Stomach (tissue), 9 donors: ENCODE measurements around the gene TMPRSS15. TPM values are rescaled to one million over a fixed set of nuclear protein-coding genes. Genes with fewer than 3 reads are reported as not detected.

Source experiments
- DNase-seq, 2 donors: peaks; one replicate each; pipeline versions ENCODE4 v3.0.0 to v3.0.0-alpha.2; 2013 to 2019
- H3K27ac ChIP-seq, 5 donors: fragments of 200-600 bp in 4 of 5; sonication (generic) in 4 of 5; one replicate each; pipeline ENCODE4 v1.5.1; 2013 to 2019; ENCODE audit warnings: mild to moderate bottlenecking in 1 of 5, moderate library complexity in 1 of 5
- H3K27me3 ChIP-seq, 3 donors: fragments of 200-600 bp; sonication (generic); one replicate each; pipeline ENCODE4 v1.5.1; 2017 to 2019; ENCODE audit warnings: mixed run types in 1 of 3
- H3K36me3 ChIP-seq, 4 donors: fragments of 200-600 bp; sonication (generic); 1 replicate in 3 of 4; 2 replicates in 1 of 4; pipeline ENCODE4 v1.5.1; 2016 to 2019
- H3K4me1 ChIP-seq, 4 donors: fragments of 200-600 bp; sonication (generic); one replicate each; pipeline ENCODE4 v1.5.1; 2016 to 2019
- H3K4me3 ChIP-seq, 4 donors: fragments of 200-600 bp; sonication (generic) in 3 of 4; one replicate each; pipeline ENCODE4 v1.5.1; 2016 to 2019; ENCODE audit warnings: mild to moderate bottlenecking in 1 of 4
- H3K9me3 ChIP-seq, 4 donors: fragments of 200-600 bp; sonication (generic); one replicate each; pipeline ENCODE4 v1.5.1; 2016 to 2019
- CTCF ChIP-seq, 7 experiments: fragments of 450-650 bp in 4 of 7; fragments of 200-600 bp in 3 of 7; sonication (generic) in 3 of 7; IDR thresholded peaks; one replicate each; pipeline ENCODE4 v1.5.1; 2016 to 2019; ENCODE audit warnings: antibody characterized with exemption in 7 of 7, control low read depth in 2 of 7, mild to moderate bottlenecking in 1 of 7
- EP300 ChIP-seq: sonication (generic); formaldehyde crosslinking; IDR thresholded peaks from one replicate; pipeline ENCODE4 v1.6.1; 2017; ENCODE audit warnings: antibody characterized with exemption
- POLR2A ChIP-seq, 4 donors: fragments of 450-650 bp; IDR thresholded peaks; one replicate each; pipeline ENCODE4 v1.6.1; 2016; ENCODE audit warnings: antibody characterized with exemption in 4 of 4, control low read depth in 2 of 4, mild to moderate bottlenecking in 1 of 4, moderate library complexity in 1 of 4
- POLR2AphosphoS5 ChIP-seq, 3 donors: sonication (generic); formaldehyde crosslinking; IDR thresholded peaks; one replicate each; pipeline ENCODE4 v1.6.1; 2016; ENCODE audit warnings: antibody characterized with exemption in 3 of 3
- WGBS, 5 donors: extraction: QIAGEN DNeasy Blood & Tissue Kit in 3 of 5; methylation state at CpG; one replicate each; pipeline versions ENCODE4 v1.1.5 to v1.1.7; 2013 to 2018; 5-methylcytosine and 5-hydroxymethylcytosine counted together
- intact Hi-C: fragments of 100-400 bp; cut with DNase I; formaldehyde crosslinking; loops from one replicate; pipeline ENCODE4 v1.15.1; 2023; ENCODE audit warnings: low total_unique reads
- polyA plus RNA-seq, 3 donors: library from polyadenylated mRNA; stranded (reverse); fragments of 200-250 nt; gene quantifications; one replicate each; pipeline ENCODE4 v1.2.3, GENCODE V29; 2013
- total RNA-seq, 5 donors: library from RNA; depleted of rRNA; stranded (reverse); fragments of >200 nt; gene quantifications; one replicate each; pipeline versions ENCODE4 v1.1.0 to v1.2.3, GENCODE V29; 2014 to 2016
- donor health status: healthy with polysubstance abuse.
- donor health status: Bipolar disorder and iron deficiency.
- donor health status: healthy.

The TMPRSS15 gene
- total and polyA plus RNA-seq, 8 donors, result not detected

- TF ChIP-seq POLR2AphosphoS5 (IDR thresholded peaks at IDR 0.05) (no peak), CTCF (IDR thresholded peaks at IDR 0.05) (no peak), EP300 (no peak), POLR2A (IDR thresholded peaks at IDR 0.05) (no peak)
- WGBS, 5 donors, result 75 to 88% (median 85%) methylated on average over 4 of the region's 4 CpGs
- intact Hi-C loops, result no loop called here
- Histone ChIP-seq H3K27me3 (no peaks in the 10 kb centered on the region), H3K27ac (no peak overlapping the region), H3K36me3 (no peaks in the 10 kb centered on the region), H3K4me1 (no peaks in the 10 kb centered on the region), H3K4me3 (no peak overlapping the region), H3K9me3 (no peaks in the 10 kb centered on the region)
- DNase-seq, result no peak
Observed at GRCh38 chr21:18273400-18273799, 130.2 kb downstream of the TMPRSS15 start.

DNA sequence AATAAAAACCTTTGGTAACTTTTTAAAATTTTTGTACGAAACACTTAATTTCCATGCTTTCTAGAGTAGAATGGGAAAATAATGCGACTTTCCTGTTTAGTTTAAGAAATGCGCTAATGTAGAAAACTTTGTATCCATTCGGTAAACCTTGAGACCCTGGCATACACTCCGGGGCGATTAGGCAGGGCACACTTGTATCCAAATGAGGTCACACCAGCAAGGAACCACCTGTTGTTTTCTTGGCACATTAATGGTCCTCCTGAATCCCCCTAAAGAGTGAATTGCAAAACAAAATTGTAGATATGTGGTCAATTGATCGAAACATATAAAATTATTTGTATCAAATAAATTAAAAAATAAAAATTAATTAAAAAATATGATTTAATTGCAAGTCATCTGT, 133.7 kb downstream of the TMPRSS15 start:
- 82 to 94% (median 89%) methylated on average over 7 of the region's 7 CpGs for WGBS, 5 donors
- Histone ChIP-seq H3K36me3 (no peaks in the 10 kb centered on the region), H3K27me3 (no peaks in the 10 kb centered on the region), H3K4me3 (no peak overlapping the region), H3K27ac (no peak overlapping the region), H3K4me1 (no peaks in the 10 kb centered on the region), H3K9me3 (no peaks in the 10 kb centered on the region)
- intact Hi-C loops, result no loop called here
- DNase-seq, result no peak
- TF ChIP-seq POLR2A (IDR thresholded peaks at IDR 0.05), result no peak
- TF ChIP-seq CTCF (IDR thresholded peaks at IDR 0.05), result no peak
- no peak for TF ChIP-seq POLR2AphosphoS5 (IDR thresholded peaks at IDR 0.05)
- no peak for TF ChIP-seq EP300

- Histone ChIP-seq H3K9me3 (no peaks in the 10 kb centered on the region), H3K4me3 (no peak overlapping the region), H3K4me1 (no peaks in the 10 kb centered on the region), H3K27ac (no peak overlapping the region), H3K36me3 (no peaks in the 10 kb centered on the region), H3K27me3 (no peaks in the 10 kb centered on the region)
- no peak for DNase-seq
- 75 to 96% (median 93%) methylated on average over 1 of the region's 1 CpG for WGBS, 5 donors
- intact Hi-C loops, result no loop called here
- TF ChIP-seq EP300, result no peak
- no peak for TF ChIP-seq CTCF (IDR thresholded peaks at IDR 0.05)
- TF ChIP-seq POLR2A (IDR thresholded peaks at IDR 0.05), result no peak
- no peak for TF ChIP-seq POLR2AphosphoS5 (IDR thresholded peaks at IDR 0.05)
Observed at GRCh38 chr21:18268906-18269305, 134.7 kb downstream of the TMPRSS15 start.

DNA sequence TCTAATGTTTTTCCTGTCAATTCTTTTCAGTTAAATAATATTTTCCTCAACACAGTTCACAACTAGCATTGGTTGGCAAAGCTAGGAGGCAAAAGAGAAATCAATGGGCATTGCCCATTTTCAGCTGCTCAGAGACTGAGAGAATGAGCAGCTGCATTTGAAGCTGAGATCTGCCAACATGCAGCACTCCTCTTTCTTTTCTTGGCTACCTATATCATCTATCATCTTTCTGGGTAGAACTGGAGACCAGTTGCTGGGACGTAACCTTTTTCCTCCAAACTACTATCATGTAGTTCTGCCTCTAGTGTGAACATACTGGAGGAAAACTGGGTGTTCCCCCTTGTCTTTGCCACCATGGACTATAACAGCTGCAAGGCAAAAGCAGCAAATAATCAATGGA, 136.1 kb downstream of the TMPRSS15 start:
- Histone ChIP-seq H3K4me1 (no peaks in the 10 kb centered on the region), H3K4me3 (no peak overlapping the region), H3K9me3 (no peaks in the 10 kb centered on the region), H3K36me3 (no peaks in the 10 kb centered on the region), H3K27ac (no peak overlapping the region), H3K27me3 (no peaks in the 10 kb centered on the region)
- 69 to 100% (median 91%) methylated on average over 1 of the region's 1 CpG for WGBS, 5 donors
- no peak for DNase-seq
- no peak for TF ChIP-seq POLR2AphosphoS5 (IDR thresholded peaks at IDR 0.05)
- no peak for TF ChIP-seq EP300
- no peak for TF ChIP-seq POLR2A (IDR thresholded peaks at IDR 0.05)
- intact Hi-C loops, result no loop called here

- no peaks in the 10 kb centered on the region for H3K27me3 ChIP-seq
- no peak overlapping the region for H3K4me3 ChIP-seq
- H3K36me3 ChIP-seq, result no peaks in the 10 kb centered on the region
- no peak for DNase-seq
- intact Hi-C loops, result no loop called here
- WGBS, 5 donors, result 73 to 84% (median 77%) methylated on average over 2 of the region's 2 CpGs
- no peaks in the 10 kb centered on the region for H3K9me3 ChIP-seq
- H3K27ac ChIP-seq, result no peak overlapping the region
- TF ChIP-seq POLR2A (IDR thresholded peaks at IDR 0.05), result no peak
- TF ChIP-seq CTCF (IDR thresholded peaks at IDR 0.05), result no peak
- TF ChIP-seq POLR2AphosphoS5 (IDR thresholded peaks at IDR 0.05), result no peak
- no peak for TF ChIP-seq EP300
- no peaks in the 10 kb centered on the region for H3K4me1 ChIP-seq
Observed at GRCh38 chr21:18265944-18266343, 137.6 kb downstream of the TMPRSS15 start.
